Effector CD8-positive, alpha-beta T cell (primary cell): ENCODE measurements around the gene HYI.

Source experiments
- DNase-seq: peaks from one replicate; lab custom pipeline; 2025; lab: John Stamatoyannopoulos, UW

The HYI gene

GRCh38 chr1:43444151-43444828, 9.4 kb downstream of the HYI start:
- no peak for DNase-seq

GRCh38 chr1:43443197-43443946, 10.4 kb downstream of the HYI start:
- no peak for DNase-seq

- DNase-seq = no peak
Measured at GRCh38 chr1:43442756-43443155, 11.0 kb downstream of the HYI start.

GRCh38 chr1:43441894-43442637, 11.7 kb downstream of the HYI start:
- DNase-seq = no peak

GRCh38 chr1:43441166-43441893, 12.4 kb downstream of the HYI start:
- no peak for DNase-seq

- no peak for DNase-seq
Measured at GRCh38 chr1:43440358-43440757, 13.4 kb downstream of the HYI start.

- DNase-seq = no peak
Measured at GRCh38 chr1:43439781-43440180, 13.9 kb downstream of the HYI start.

GRCh38 chr1:43438953-43439581, 14.7 kb downstream of the HYI start:
- no peak for DNase-seq

- no peak for DNase-seq
Measured at GRCh38 chr1:43438576-43438952, 15.2 kb downstream of the HYI start.

- no peak for DNase-seq
Measured at GRCh38 chr1:43438006-43438405, 15.7 kb downstream of the HYI start.

GRCh38 chr1:43437031-43437973, 16.4 kb downstream of the HYI start:
- DNase-seq = no peak

- DNase-seq = no peak
Measured at GRCh38 chr1:43436371-43436770, 17.4 kb downstream of the HYI start.

- DNase-seq = no peak
Measured at GRCh38 chr1:43435146-43436145, 18.3 kb downstream of the HYI start.

- DNase-seq = no peak
Measured at GRCh38 chr1:43434256-43434655, 19.5 kb downstream of the HYI start.

- DNase-seq = no peak
Measured at GRCh38 chr1:43432907-43433306, 20.8 kb downstream of the HYI start.

- DNase-seq = no peak
Measured at GRCh38 chr1:43432171-43432860, 21.4 kb downstream of the HYI start.

- DNase-seq = no peak
Measured at GRCh38 chr1:43431676-43432075, 22.1 kb downstream of the HYI start.

GRCh38 chr1:43430831-43431230, 22.9 kb downstream of the HYI start:
- no peak for DNase-seq

GRCh38 chr1:43427941-43428340, 25.8 kb downstream of the HYI start:
- DNase-seq = no peak
